ENCODE results near the gene PEX14. TPM values are rescaled to one million over a fixed set of nuclear protein-coding genes. Genes with fewer than 3 reads are reported as not detected.

The PEX14 gene
- total and polyA plus RNA-seq, 9 of the 15 experiments (the other 6 are each of a cell fraction or from before 2014, with no cell fraction given) = 2.6 to 45.7 (median 22.7) TPM

GRCh38 chr1:10646347-10646861, 171.7 kb downstream of the PEX14 start (continued):
- peak; percentile 24; the same call in 1 of the 2 replicates for TF ChIP-seq VEZF1 (CRISPR knock-in tag; IDR thresholded peaks at IDR 0.05)
- TF ChIP-seq ZNF507 (tag; conservative IDR thresholded peaks at IDR 0.05) = no peak
- peak; percentile 38 to 56; a peak in 3 of 4 replicates for TF ChIP-seq NRF1 (conservative IDR thresholded peaks at IDR 0.05 in 1 of 2, IDR thresholded peaks at IDR 0.05 in 1 of 2)
- peak in 1 of 3 experiments; percentile 38 for TF ChIP-seq YY1 (IDR thresholded peaks at IDR 0.05; ENCODE audit: borderline replicate concordance in 1 of 3, control insufficient read depth in 1 of 3, extremely low read depth in 1 of 3, insufficient read depth in 3 of 3, insufficient read length in 1 of 3, insufficient replicate concordance in 2 of 3, low read depth in 1 of 3, low read length in 2 of 3)
- no peak for TF ChIP-seq RUNX1 (IDR thresholded peaks at IDR 0.05; ENCODE audit: low read depth)
- TF ChIP-seq ELK3 (CRISPR knock-in tag; IDR thresholded peaks at IDR 0.05) = no peak
- no peak for TF ChIP-seq ZNF232 (CRISPR knock-in tag; IDR thresholded peaks at IDR 0.05)
- no peak for TF ChIP-seq GTF2F1 (IDR thresholded peaks at IDR 0.05; ENCODE audit: low read depth, low read length)
- TF ChIP-seq ELF2 (CRISPR knock-in tag; IDR thresholded peaks at IDR 0.05) = no peak
- TF ChIP-seq NCOR1 (IDR thresholded peaks at IDR 0.05) = no peak
- TF ChIP-seq CREBBP (IDR thresholded peaks at IDR 0.05; ENCODE audit: low read depth, low read length) = no peak
- peak; percentile 71; the same call in 1 of the 2 replicates for TF ChIP-seq TFAP4 (CRISPR knock-in tag; IDR thresholded peaks at IDR 0.05; ENCODE audit: borderline replicate concordance)
- TF ChIP-seq ZNF699 (CRISPR knock-in tag; IDR thresholded peaks at IDR 0.05; ENCODE audit: insufficient replicate concordance) = no peak
- no peak for TF ChIP-seq ZNF780A (CRISPR knock-in tag; IDR thresholded peaks at IDR 0.05)
- TF ChIP-seq NFATC3 (IDR thresholded peaks at IDR 0.05) = no peak
- TF ChIP-seq THRB (CRISPR knock-in tag; conservative IDR thresholded peaks at IDR 0.05) = no peak
- TF ChIP-seq RHOXF2B (CRISPR knock-in tag; conservative IDR thresholded peaks at IDR 0.05) = no peak
- TF ChIP-seq CCAR2 (IDR thresholded peaks at IDR 0.05; ENCODE audit: low read depth, low read length) = no peak
- TF ChIP-seq CC2D1A (IDR thresholded peaks at IDR 0.05) = no peak
- TF ChIP-seq CTBP1 (IDR thresholded peaks at IDR 0.05; ENCODE audit: borderline replicate concordance) = peak; percentile 49; the same call in 1 of the 2 replicates
- no peak for TF ChIP-seq ZBTB17 (CRISPR knock-in tag; IDR thresholded peaks at IDR 0.05)
- no peak for TF ChIP-seq ZNF23 (CRISPR knock-in tag; IDR thresholded peaks at IDR 0.05)
- TF ChIP-seq U2AF2 (optimal IDR thresholded peaks at IDR 0.05; ENCODE audit: low read depth, low read length) = no peak
- TF ChIP-seq IFI16 (CRISPR knock-in tag; IDR thresholded peaks at IDR 0.05) = no peak
- TF ChIP-seq DMBX1 (CRISPR knock-in tag; IDR thresholded peaks at IDR 0.05; ENCODE audit: borderline replicate concordance) = no peak
